ENCODE data around the gene CXXC5. TPM values are rescaled to one million over a fixed set of nuclear protein-coding genes. Genes with fewer than 3 reads are reported as not detected.

Gene CXXC5
- polyA plus RNA-seq, 3 donors, result 190 to 206 (median 205) TPM

DNA sequence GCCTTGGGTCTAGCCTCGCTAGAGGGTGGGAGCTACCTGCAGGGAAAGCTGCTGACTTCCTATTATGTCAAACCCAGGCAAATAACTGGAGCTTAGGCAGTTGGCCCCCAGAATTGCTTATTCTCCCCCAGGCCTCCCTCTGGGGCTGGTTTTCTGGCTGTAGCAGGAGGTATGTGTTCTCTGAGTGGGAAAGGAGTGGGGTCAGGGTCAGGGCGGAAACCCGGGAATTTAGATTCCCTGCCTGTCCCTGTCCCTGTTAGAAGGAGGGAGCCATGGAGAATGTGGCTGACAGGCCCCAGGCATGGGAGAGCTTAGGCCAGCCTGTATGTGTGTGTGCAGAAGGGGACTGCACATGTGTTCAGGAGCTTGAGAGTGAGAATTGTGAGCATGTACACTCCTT is 13.6 kb upstream of the CXXC5 start:
- no peak for DNase-seq

DNA sequence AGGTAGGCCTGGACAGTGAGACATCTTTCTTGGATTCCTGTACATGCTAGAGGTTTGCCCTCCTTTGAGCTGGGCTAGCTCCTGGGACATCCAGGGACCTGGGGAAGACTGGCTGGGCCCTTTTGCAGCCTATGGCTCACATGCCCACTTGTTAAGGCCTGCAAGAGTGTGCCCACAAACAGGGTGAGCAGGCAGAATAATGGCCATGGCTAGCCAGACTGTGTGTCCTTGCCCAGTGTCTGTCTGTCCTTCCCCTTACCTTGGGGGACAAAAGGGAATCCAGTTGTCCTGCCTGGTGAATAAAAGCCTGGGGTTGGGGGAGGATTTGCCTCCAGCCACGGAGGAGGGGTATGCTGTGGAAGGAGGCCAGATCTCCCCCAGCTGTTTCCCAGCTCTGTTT is 13.0 kb upstream of the CXXC5 start:
- DNase-seq, result no peak

DNA sequence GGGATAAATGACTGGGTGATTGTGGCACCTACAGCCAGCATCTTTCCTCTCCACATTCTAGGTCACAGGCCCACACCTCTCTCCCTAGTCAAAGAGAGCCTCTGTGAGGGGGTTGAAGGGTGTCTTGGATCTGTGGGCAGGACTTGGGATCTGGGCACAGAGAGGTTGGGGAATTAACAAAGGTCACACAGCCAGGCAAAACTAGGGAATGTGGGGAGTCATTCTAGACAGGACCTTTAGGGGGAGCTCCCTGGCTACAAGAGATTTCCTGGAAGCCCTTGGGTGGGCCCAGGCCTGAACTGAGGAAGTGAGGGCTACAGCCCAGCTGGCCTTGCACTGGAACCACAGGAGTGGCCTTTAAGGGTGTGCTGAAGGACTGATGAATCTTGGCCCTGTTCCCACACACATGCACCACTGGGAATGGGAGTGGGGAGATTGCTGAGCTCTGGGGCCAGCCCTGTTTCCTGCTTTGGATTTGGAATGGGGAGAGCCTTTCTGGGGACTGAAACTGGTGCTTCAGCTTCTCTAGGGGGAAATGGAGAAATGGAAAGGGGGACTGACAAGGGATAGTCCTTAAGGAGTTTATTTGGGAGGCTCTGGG is 12.4 kb upstream of the CXXC5 start:
- no peak for DNase-seq

DNA sequence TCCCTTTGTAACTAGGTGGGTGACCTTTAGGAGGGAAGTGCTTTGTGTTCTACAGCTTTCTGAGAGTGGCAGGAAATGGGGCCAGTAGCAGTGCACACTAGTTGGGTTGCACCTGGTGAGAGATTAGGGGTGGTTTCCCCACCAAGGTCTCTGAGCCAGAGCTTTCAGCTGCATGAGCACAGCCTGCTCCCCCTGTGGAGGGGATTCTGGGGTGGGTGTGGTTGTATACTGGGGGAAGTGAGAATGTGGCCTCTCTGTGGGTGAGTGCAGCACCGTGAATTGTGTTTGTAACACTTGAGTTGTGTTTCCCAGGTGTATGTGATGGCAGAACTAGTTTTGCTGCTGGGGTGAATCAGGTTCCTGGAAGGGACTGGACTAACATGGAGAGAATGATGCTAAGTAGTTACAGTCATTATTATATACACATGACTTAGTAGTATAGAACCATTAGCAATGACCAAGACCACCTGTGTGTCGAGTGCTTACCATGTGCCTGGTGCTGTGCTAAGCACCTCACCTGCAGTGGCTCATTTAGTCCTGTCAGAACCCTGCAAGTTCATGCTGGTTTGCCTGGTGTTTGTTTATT is 11.8 kb upstream of the CXXC5 start:
- no peak for DNase-seq

DNA sequence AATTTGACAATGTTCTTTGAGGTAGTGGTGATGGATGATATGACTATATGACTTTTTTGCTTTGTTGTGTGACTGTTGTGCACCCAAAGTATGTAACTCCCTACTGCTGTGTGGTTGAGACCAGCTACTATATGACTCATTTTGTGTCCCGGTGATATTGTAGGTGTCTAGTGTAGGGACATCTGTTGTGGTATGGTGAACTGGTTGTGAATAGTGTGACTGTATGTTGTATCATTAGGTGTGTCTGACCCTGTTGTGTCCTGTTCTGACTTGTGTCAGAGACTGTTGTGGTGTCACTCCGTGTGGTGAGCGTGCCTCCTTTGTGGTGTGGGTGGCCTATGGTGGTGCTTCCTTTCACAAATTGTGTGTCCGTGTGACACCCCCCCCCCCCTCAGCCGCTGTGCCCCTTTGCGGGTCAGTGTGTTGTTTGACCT is 11.2 kb upstream of the CXXC5 start:
- DNase-seq, result no peak

DNA sequence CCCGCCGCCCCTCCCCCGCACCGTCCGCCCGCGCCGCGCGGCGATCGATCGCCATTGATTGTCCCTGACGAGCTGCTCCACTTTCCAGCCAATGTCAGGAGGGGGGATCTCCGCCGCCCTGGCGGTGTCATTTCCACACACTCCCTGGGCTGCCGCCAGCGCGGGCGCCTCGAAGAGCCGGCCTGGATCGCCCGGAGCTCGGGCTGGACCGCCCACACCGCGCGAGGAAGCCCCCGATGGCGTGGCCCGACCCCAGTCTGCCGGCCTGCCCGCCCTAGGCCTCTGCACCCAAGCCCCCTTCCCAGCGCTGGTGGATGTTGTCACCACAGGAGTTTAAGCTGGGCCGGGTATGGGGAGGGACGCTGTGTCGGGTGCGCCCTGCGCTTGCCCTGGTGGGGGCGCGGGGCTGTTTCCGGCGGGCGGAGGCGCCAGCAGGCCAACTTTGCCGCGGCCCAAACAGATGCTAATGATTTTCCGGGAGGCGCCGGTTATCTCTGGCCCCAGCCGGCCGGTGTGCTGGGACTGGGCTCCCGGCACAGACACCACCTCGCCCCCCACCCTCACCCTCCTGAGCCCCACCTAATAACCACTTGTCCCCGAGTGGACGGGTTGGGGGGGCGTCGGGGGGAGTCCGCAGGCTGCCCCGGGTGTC is 10.6 kb upstream of the CXXC5 start:
- no peak for DNase-seq

DNA sequence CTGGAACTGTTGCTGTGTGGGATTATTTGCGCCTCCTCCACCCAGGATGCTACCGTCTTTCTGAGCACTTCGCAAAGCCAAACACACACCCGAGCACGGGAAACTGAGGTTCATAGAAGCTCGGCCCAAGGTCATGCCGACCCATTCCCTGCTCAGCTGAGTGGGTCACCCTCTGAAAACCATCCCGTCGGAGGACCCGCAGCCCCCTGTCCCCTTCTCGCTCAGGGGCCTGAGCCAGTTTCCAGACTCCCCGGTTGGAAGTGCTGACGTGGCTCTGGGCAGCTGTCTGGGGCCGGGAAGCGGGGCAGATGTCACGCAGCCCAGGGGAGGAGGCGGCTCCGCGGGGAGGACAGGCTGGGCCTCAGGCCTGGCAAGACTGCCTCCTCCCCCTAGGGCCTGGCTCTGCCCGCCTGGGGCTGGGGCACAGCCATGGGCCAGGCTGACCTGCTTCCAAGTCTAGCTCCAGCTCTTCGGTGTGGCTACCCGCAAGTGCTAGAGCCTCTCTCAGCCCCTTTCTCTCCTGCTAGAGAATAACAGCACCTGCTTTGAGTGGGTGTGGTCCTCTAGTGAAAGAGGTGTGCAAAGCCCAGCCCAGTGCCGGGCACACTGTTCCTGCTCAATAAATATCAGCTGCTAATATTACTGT is 9.9 kb upstream of the CXXC5 start:
- DNase-seq, result no peak

DNA sequence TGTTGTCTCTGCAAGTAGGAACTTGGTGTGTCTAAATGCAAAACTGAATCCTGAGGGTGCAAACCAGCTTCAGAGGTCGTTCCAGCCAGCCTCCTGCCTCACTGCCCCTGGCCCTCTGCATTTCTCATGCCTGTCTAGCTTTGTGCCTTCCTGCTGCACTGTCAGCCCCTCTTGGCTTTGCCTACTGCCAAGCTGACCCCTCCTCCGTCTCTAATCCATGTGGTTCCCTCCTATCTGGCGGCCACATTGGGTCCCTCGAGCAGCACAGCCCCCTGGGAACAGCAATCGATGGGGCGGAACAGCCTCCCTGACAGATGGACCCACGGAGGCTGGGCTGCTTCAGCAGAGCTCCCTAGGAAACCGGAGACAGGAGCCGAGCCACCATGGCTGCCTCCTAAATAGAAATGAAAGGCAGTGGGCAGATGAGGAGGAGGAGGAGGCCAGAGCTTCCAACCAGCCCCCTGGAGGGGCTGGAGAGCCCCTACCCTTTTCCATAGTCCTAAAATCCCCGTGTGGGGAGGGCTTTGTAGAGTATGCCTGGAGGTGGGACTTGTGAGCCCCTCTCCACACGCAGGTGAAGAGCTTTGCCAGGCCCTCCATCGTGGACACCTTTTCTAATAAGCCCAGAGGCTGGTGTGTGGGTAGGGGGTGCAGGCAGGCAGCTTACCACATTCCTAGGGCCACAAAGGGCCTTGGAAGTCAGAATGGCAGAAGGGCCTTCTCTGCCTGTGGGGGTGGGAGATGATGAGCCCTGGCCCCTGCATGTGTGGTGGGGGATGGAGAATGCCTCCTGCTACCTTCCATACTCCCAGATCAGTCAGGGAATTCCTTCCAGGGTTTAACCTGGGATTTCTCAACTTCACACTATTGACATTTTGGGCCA is 9.2 kb upstream of the CXXC5 start:
- no peak for DNase-seq

DNA sequence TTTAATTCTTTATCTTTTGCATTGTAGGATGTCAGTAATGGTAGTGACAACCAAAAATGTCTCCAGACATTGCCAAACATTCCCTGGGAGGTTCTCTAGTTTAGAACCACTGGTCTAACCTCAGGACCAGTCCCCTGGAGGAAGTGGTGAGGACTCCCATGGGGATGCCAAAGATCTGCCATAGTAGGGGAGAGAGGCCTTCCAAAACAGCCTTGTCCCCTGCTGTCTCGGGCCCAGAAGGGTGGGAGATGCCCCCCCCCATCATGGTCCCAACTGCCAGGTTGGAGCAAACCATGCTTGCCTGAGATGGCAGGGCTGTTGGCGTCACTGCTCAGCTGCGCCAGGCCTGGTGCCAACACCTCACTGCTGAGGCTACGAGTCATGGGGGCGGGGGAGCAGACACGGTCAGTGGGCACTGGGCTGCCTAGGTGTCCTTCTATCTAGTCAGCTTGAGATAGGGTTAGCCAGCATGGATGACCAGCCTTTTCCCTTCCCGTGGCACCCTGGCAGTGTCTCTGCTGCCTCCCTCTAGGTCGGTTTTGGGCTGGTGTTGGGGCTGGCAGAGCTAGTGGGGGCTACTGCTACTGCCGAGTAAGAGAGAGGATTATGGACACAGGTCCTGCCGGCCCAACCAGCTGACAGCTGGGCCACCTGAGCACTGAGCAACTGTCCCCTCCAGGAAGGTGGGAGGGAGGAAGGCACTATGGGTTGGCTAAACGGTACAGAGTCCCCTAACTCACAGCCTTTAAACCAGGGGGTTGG is 8.3 kb upstream of the CXXC5 start:
- DNase-seq, result no peak

DNA sequence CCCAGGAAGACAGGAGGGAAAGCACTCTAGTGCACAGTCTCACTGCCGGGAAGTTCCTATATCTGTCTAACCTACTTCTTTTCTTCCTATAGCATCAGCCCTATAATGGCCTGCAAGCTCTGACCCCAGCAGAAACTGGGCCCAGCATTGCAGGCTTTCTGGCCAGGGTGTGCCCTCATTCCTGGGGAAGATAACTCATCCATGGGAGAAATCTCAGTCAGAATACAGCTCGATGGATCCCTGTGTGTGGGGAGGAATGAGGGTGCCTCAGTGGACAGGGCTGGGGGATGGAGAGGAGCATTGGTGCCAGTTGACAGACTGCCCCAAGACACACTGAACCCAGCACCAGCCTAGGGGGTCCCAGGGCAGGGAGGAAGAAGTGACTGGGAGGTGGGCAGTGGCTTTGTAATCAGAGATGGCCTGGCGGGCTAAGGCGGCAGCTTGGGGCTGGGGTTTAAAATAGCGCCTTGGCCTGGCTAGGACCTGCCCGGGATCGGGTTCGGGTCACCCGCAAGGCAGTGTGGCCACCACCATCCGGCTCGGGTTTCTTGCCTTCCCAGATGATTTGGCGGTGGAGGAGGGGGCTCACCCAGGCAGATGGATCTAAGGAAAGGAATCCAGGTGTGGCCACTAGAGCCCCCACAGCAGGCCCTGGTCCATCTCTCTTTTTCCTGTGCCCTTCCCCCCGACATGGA is 7.6 kb upstream of the CXXC5 start:
- DNase-seq, result no peak

DNA sequence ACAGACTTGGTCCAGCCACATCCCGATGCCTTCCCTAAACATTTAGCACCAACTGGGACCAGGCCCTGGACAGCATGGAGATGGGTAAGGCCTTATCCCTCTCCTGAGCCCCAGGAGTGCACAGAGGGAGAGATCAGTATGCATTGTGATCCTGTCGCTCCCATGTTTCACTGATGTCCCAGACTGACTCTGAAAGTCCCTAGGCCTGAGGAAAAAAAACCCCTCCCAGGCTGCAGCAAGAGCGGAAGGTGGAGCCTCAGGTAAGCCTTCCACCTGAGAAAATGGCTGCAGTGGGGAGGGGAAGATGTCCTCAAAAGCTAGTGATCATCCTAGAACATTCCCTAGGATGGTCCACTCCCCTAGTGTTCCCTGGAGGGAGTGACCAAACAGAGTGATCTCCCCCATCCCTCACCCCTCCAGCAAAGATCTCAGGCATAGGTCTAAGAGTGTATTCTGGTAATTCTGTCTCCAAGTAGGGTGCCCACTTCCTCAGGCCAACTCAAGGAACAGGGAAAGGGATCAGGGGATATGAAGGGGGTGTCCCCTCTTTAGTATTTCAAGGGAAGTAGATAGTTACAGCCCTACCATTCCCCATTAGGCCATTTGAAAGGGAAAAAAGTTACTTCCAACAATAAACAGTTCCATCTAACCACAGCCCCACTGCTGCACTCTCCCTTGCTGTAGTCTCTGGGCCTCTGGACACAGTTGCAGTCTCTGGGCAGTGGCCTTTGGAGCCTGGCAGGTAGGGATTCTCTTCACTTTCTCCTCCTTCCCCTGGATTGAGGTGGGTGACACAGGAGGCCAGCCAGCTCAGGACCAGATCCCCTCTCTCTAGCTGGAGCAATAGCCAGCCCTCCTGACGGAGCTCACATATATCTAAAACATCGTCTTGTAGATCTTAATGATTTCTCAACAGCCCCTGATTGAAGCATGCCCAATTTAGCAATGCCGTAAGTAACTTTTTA is 6.8 kb upstream of the CXXC5 start:
- no peak for DNase-seq

DNA sequence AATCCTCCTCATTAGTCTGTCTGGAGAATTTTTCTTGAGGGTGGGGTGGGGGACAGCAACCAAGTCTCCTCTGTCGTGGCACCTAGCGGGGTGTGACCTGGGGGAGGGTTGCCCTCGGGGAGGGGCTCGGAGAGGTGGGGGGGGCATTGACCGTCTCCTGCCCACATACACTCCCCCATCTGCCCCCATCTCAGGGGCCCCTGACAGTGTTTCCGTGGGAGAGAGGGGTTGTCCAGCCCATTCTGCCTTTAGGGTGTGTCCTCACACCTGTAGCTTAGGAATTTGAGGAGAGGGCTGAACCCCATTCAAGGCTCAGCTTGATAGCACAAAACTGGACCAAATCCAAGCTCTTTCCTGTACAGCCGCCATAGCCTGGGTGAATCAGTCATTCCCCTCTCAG is 5.9 kb upstream of the CXXC5 start:
- no peak for DNase-seq

DNA sequence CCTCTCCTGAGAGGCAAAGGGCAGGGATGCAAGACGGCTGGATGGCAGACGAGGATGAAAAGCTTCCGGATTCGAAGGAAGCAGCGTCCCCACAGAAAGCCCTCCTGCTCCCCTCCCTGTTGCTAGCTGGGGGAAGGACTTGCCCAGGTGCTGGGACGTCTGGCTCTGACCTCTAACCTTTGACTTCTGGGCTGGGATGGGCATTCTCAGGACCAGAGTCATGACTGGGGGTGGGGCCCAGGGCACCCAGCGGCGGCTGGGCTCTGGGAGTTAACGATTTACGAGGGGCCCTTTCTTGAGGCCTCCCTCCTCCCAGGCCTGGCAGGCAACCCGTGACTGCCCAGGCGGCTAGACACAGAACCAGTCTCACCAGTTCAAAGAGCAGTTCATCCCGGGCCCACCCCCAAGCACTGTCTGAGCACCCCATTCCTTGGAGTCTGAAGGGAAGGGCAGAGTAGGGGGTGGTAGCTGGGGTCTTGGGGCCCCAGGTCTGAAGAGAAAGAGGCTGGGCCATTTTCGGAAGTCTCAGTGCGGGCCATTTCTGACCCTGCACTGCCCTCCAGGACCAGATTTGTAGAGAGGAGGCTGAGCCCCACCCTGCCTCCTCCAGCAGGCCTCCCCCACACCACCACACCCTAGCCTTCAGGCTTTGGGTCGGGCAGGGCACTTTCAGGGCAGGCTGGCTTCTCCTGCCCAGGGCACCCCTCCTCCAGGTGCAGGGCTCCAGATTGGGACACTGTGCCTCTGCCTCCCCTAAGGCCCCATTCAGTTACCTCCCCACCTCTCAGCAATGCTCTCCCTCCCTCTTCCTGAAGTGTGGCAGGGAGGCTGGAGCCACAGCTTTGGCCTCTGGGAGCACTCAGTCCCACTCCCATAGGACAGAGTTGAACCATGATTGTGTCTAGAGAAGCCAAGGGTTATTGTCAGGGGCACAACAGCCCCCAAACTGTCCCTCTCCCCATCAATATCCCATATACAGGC is 5.0 kb upstream of the CXXC5 start:
- DNase-seq, result no peak

DNA sequence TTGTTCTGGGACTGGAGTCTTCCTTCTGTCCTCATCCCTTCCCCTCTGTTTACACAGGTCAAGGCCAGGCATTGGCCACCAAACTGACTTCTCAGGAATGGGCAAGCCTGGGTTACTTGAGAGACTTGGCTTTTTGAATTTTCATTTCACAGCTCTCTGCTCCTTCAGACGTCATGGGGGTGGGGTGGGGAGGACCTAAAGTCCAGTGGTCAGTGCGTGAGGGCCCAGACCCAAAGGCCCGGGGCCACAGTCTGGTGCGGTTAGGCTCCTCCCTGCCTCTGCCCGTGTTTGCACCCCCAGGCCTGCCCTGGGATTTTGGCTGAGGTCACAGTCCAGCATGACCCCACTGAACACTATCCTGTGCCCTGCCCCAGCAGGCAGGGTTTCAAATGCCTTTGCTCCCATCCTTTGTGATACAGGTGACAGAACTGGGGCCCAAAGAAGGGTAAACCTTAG is 4.1 kb upstream of the CXXC5 start:
- DNase-seq, result no peak

DNA sequence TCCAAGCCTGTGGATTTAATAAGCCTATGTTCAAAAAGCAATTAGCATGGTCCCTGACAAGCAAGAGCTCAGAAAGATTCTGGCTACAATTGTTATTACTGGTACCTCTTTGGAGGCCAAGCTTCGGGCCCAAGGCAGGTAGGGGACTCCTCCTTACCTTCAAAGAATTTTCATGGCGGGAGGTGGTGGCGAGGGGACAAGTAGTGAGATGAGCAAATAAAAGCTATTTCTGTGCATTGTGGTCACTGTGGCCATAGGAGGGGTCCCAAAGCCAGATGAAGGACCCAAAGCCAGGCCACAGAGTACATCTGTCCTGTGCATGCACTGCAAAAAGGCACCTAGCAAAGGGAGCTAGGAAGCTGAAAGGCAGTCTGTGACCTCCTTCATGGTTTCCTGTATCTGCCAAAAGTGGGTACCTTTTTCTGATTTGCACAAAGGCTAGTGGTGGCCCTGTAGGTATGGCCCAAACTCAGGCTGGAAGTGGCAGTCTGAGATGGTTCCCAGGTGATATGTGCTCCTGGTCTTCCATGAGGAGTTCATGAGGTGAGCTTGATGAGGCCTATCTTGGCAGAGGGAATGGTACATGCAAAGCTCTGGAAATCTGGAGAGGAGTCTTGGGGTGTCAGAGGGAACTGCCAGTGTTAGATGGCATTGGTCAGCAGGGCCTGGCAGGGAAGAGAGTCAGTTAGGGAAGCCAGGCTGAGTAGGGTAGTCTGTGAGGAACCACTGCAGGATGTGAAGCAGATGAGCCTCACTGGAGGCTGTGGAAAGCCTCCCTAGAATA is 3.3 kb upstream of the CXXC5 start:
- DNase-seq, result no peak

DNA sequence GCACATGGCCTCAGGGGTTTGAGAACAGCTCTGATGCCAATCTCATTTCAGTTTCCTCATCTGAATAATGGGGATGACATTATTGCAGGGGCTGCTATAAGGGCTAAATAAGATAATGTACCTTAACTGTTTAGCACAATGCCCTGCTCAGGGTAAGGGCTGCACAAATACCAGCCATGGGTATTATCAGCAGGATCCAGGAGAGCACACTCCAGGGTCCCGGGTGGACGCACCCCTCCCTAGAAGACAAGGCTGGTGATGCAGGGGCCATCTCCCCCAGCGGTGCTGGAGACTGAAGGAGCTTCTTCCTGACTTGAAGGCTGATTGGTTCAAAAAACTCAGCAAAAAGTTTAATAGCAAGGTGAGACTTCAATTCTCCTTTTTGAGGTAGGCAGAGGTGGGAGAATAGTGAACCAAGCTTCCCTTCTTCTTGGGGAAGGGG is 2.7 kb upstream of the CXXC5 start:
- no peak for DNase-seq

DNA sequence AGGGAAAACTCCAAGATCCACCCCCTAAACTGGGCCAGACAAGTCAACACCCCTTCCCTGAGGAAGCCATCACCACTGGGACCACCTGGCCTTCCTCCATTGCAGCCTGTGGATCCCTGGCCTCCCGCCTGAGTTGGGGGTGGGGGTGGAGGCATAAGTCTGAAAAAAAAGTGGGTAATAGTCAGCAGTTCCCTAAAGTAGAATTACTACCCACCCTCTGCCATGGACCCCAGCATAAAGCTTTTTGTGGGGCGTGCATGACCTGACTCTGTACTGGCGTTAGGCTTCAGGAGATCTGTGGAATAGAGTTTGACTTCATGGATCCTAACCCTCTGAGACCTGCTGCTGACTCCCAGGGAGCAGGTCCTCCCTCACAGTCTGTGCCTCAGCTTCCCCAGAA is 2.0 kb upstream of the CXXC5 start:
- DNase-seq, result no peak
